Ishikawa (cell line): Measurements from ENCODE around the gene MAP1LC3A.

ENCODE experiments used
- CEBPB ChIP-seq: IDR thresholded peaks from 2 replicates; pipeline ENCODE4 v1.6.1; 2012
- CREB1 ChIP-seq: IDR thresholded peaks from 2 replicates; pipeline ENCODE4 v1.6.1; 2012; ENCODE audit warnings: low read depth
- EGR1 ChIP-seq: IDR thresholded peaks from 2 replicates; pipeline ENCODE4 v1.6.1; 2012
- EP300 ChIP-seq: IDR thresholded peaks from 2 replicates; pipeline ENCODE4 v1.6.1; 2012; ENCODE audit warnings: borderline replicate concordance
- FOXM1 ChIP-seq: IDR thresholded peaks from 2 replicates; pipeline ENCODE4 v1.6.1; 2012; ENCODE audit warnings: low read depth, borderline replicate concordance
- MAX ChIP-seq: IDR thresholded peaks from 2 replicates; pipeline ENCODE4 v1.6.1; 2012
- NFIC ChIP-seq: IDR thresholded peaks from 2 replicates; pipeline ENCODE4 v1.6.1; 2012
- RAD21 ChIP-seq: IDR thresholded peaks from 2 replicates; pipeline ENCODE4 v1.6.1; 2012; ENCODE audit warnings: low read depth
- REST ChIP-seq: IDR thresholded peaks from 2 replicates; pipeline ENCODE4 v1.6.1; 2012; ENCODE audit warnings: low read depth, mild to moderate bottlenecking
- TAF1 ChIP-seq: IDR thresholded peaks from 2 replicates; pipeline ENCODE4 v1.6.1; 2012; ENCODE audit warnings: low read depth, mild to moderate bottlenecking
- TCF12 ChIP-seq: IDR thresholded peaks from 2 replicates; pipeline ENCODE4 v1.6.1; 2012; ENCODE audit warnings: low read depth
- TEAD4 ChIP-seq: IDR thresholded peaks from 2 replicates; pipeline ENCODE4 v1.6.1; 2012
- USF1 ChIP-seq: IDR thresholded peaks from 2 replicates; pipeline ENCODE4 v1.6.1; 2012
- YY1 ChIP-seq: IDR thresholded peaks from 2 replicates; pipeline ENCODE4 v1.6.1; 2012; ENCODE audit warnings: low read depth
- ZBTB7A ChIP-seq: IDR thresholded peaks from 2 replicates; pipeline ENCODE4 v1.6.1; 2012; ENCODE audit warnings: low read depth

Gene MAP1LC3A

GRCh38 chr20:34534391-34535165, 23.9 kb upstream of the MAP1LC3A start:
- no peak for TF ChIP-seq FOXM1
- TF ChIP-seq USF1, result no peak
- no peak for TF ChIP-seq EP300
- no peak for TF ChIP-seq ZBTB7A
- TF ChIP-seq EGR1, result no peak
- no peak for TF ChIP-seq REST
- no peak for TF ChIP-seq RAD21
- TF ChIP-seq NFIC, result no peak
- no peak for TF ChIP-seq TAF1
- TF ChIP-seq TCF12, result no peak
- TF ChIP-seq MAX, result no peak
- no peak for TF ChIP-seq YY1
- no peak for TF ChIP-seq CREB1
- TF ChIP-seq TEAD4, result no peak
- no peak for TF ChIP-seq CEBPB

GRCh38 chr20:34535301-34535840, 23.1 kb upstream of the MAP1LC3A start:
- TF ChIP-seq USF1 (no peak), EGR1 (no peak), NFIC (no peak), YY1 (no peak), TCF12 (no peak), CEBPB (no peak), TAF1 (no peak), EP300 (no peak), FOXM1 (no peak), TEAD4 (no peak), CREB1 (no peak), REST (no peak), ZBTB7A (no peak), RAD21 (no peak), MAX (no peak)

GRCh38 chr20:34535857-34536256, 22.7 kb upstream of the MAP1LC3A start:
- TF ChIP-seq FOXM1 (no peak), CEBPB (no peak), MAX (no peak), USF1 (no peak), REST (no peak), CREB1 (no peak), EP300 (no peak), TEAD4 (no peak), ZBTB7A (no peak)
